SIG-M5 treated with dmso at 0.1 percent for 504 hours (cell line): ENCODE data around the gene TAF3.

Experiments used
- DNase-seq: peaks from one replicate; lab custom pipeline; 2025; ENCODE audit not compliant: unreplicated experiment; lab: John Stamatoyannopoulos, UW

Gene TAF3

GRCh38 chr10:7876541-7877127 lies 58.3 kb downstream of the TAF3 start:
- no peak for DNase-seq

GRCh38 chr10:7881119-7881518 lies 62.8 kb downstream of the TAF3 start:
- no peak for DNase-seq

GRCh38 chr10:7886056-7886455 lies 67.8 kb downstream of the TAF3 start:
- DNase-seq: no peak

- no peak for DNase-seq
These were observed 69.0 kb downstream of the TAF3 start for GRCh38 chr10:7887174-7887816.

- no peak for DNase-seq
These were observed 71.7 kb downstream of the TAF3 start for GRCh38 chr10:7889947-7890542.

GRCh38 chr10:7890781-7891180 lies 72.5 kb downstream of the TAF3 start:
- no peak for DNase-seq

- no peak for DNase-seq
These were observed 73.3 kb downstream of the TAF3 start for GRCh38 chr10:7891634-7892033.

- no peak for DNase-seq
These were observed 73.8 kb downstream of the TAF3 start for GRCh38 chr10:7892146-7892545.

GRCh38 chr10:7895699-7896090 lies 77.4 kb downstream of the TAF3 start:
- DNase-seq: no peak

- DNase-seq: no peak
These were observed 78.0 kb downstream of the TAF3 start for GRCh38 chr10:7896297-7896696.

GRCh38 chr10:7901256-7901655 lies 83.0 kb downstream of the TAF3 start:
- no peak for DNase-seq

GRCh38 chr10:7902413-7902812 lies 84.1 kb downstream of the TAF3 start:
- no peak for DNase-seq

GRCh38 chr10:7903851-7904250 lies 85.5 kb downstream of the TAF3 start:
- no peak for DNase-seq

GRCh38 chr10:7906128-7906527 lies 87.8 kb downstream of the TAF3 start:
- no peak for DNase-seq

GRCh38 chr10:7908541-7909210 lies 90.4 kb downstream of the TAF3 start:
- DNase-seq: no peak

GRCh38 chr10:7913126-7913872 lies 95.0 kb downstream of the TAF3 start:
- DNase-seq: no peak

GRCh38 chr10:7915923-7916536 lies 97.7 kb downstream of the TAF3 start:
- DNase-seq: peak; percentile 2

GRCh38 chr10:7917736-7918135 lies 99.4 kb downstream of the TAF3 start:
- no peak for DNase-seq

- DNase-seq: no peak
These were observed 104.4 kb downstream of the TAF3 start for GRCh38 chr10:7922707-7923106.

- no peak for DNase-seq
These were observed 110.2 kb downstream of the TAF3 start for GRCh38 chr10:7928536-7928935.
